A673 (cell line): ENCODE results near the gene OR9A2. TPM values are rescaled to one million over a fixed set of nuclear protein-coding genes. Genes with fewer than 3 reads are reported as not detected.

Experiments
- BruUV-seq: library from RNA; stranded (reverse); fragments of 400-500 nt; replicated peaks from 2 replicates; lab custom pipeline; 2021; lab: Mats Ljungman, UMichigan
- CTCF ChIA-PET: fragments of 300-600 bp; sonication (Branson Sonifier 250); formaldehyde crosslinking; loops from one replicate; lab custom pipeline; 2022; ENCODE audit warnings: antibody characterized with exemption; lab: Charles Lee
- POLR2A ChIA-PET: fragments of 300-600 bp; sonication (Branson Sonifier 250); formaldehyde crosslinking; loops from one replicate; lab custom pipeline; 2022; ENCODE audit warnings: antibody characterized with exemption; ENCODE audit not compliant: low non-redundant PET; lab: Charles Lee
- DNase-seq: peaks from one replicate; pipeline ENCODE4 v3.0.0-alpha.2; 2015; ENCODE audit warnings: low spot score
- H3K27ac ChIP-seq: fragments of 200-600 bp; sonication (generic); 2 replicates; pipeline ENCODE4 v1.5.1; 2016; ENCODE audit warnings: mixed run types, low read depth, mild to moderate bottlenecking, mixed read lengths, antibody characterized with exemption, low read length; ENCODE audit not compliant: poor library complexity, severe bottlenecking
- H3K27me3 ChIP-seq: fragments of 200-600 bp; sonication (generic); replicated peaks from 2 replicates; pipeline ENCODE4 v1.6.1; 2017; ENCODE audit warnings: mixed run types, low read depth, mild to moderate bottlenecking, mixed read lengths, antibody characterized with exemption, low read length; ENCODE audit not compliant: insufficient read depth, poor library complexity
- H3K36me3 ChIP-seq: fragments of 200-600 bp; sonication (generic); 2 replicates; pipeline ENCODE4 v1.6.1; 2016; ENCODE audit warnings: mixed run types, mild to moderate bottlenecking, mixed read lengths, antibody characterized with exemption, low read length; ENCODE audit not compliant: insufficient read depth, poor library complexity, severe bottlenecking
- H3K4me1 ChIP-seq: fragments of 200-600 bp; sonication (generic); 2 replicates; pipeline ENCODE4 v1.6.1; 2017; ENCODE audit warnings: mixed run types, mild to moderate bottlenecking, mixed read lengths, antibody characterized with exemption, low read length; ENCODE audit not compliant: insufficient read depth, poor library complexity, severe bottlenecking
- H3K4me3 ChIP-seq: fragments of 200-600 bp; sonication (generic); 2 replicates; pipeline ENCODE4 v1.5.1; 2016; ENCODE audit warnings: low read depth, mixed run types, mild to moderate bottlenecking, mixed read lengths, low read length; ENCODE audit not compliant: poor library complexity, severe bottlenecking
- H3K9me3 ChIP-seq: fragments of 200-600 bp; sonication (generic); 2 replicates; pipeline ENCODE4 v1.6.1; 2016; ENCODE audit warnings: mixed run types, low read depth, mild to moderate bottlenecking, mixed read lengths, antibody characterized with exemption, low read length; ENCODE audit not compliant: poor library complexity, severe bottlenecking
- CTCF ChIP-seq: fragments of 300-800, 200-600 bp; sonication (generic); conservative IDR thresholded peaks from 2 replicates; pipeline ENCODE4 v1.5.1; 2017; ENCODE audit warnings: low read depth, mild to moderate bottlenecking, antibody characterized with exemption, low read length, moderate library complexity, mixed read lengths
- EZH2 ChIP-seq: fragments of 200-600 bp; sonication (generic); IDR thresholded peaks from 2 replicates; pipeline ENCODE4 v1.6.1; 2017; ENCODE audit warnings: borderline replicate concordance, low read depth, mild to moderate bottlenecking, mixed read lengths, antibody characterized with exemption, low read length; ENCODE audit not compliant: poor library complexity, severe bottlenecking
- intact Hi-C: fragments of 100-400 bp; cut with micrococcal nuclease; formaldehyde crosslinking; loops from one replicate; pipeline ENCODE4 v1.10.0; 2022; ENCODE audit not compliant: unreplicated experiment
- total RNA-seq: library from RNA; stranded (reverse); gene quantifications from 2 replicates; pipeline ENCODE4 v1.2.3, GENCODE V29; 2021

The OR9A2 gene
- total RNA-seq, 1 experiment from 2014 or later, result not detected

- no peaks in the 10 kb centered on the region for H3K36me3 ChIP-seq
- intact Hi-C loops, result no loop called here
- no peak overlapping the region for H3K27ac ChIP-seq
- peaks cover 7% of the 10 kb centered on the region for H3K4me1 ChIP-seq
- no TSS peak for BruUV-seq
- no peaks in the 10 kb centered on the region for H3K27me3 ChIP-seq
- H3K4me3 ChIP-seq, result no peak overlapping the region
- POLR2A ChIA-PET, result no interaction called here
- CTCF ChIA-PET, result no interaction called here
- DNase-seq, result peak; percentile 30
- TF ChIP-seq CTCF (no peak), EZH2 (no peak)
- no peaks in the 10 kb centered on the region for H3K9me3 ChIP-seq
Observed at GRCh38 chr7:143047326-143047725, 20.4 kb upstream of the OR9A2 start.

GRCh38 chr7:143046426-143046851, 19.5 kb upstream of the OR9A2 start:
- H3K4me3 ChIP-seq, result no peak overlapping the region
- H3K9me3 ChIP-seq, result no peaks in the 10 kb centered on the region
- H3K36me3 ChIP-seq, result no peaks in the 10 kb centered on the region
- ChIA-PET CTCF (no interaction called here), POLR2A (no interaction called here)
- BruUV-seq, result no TSS peak
- H3K27ac ChIP-seq, result no peak overlapping the region
- peaks cover 7% of the 10 kb centered on the region for H3K4me1 ChIP-seq
- H3K27me3 ChIP-seq, result no peaks in the 10 kb centered on the region
- TF ChIP-seq CTCF (no peak), EZH2 (no peak)
- no peak for DNase-seq
- intact Hi-C loops, result no loop called here

- H3K27ac ChIP-seq, result no peak overlapping the region
- no peak for TF ChIP-seq CTCF
- TF ChIP-seq EZH2, result no peak
- H3K4me1 ChIP-seq, result no peaks in the 10 kb centered on the region
- H3K9me3 ChIP-seq, result no peaks in the 10 kb centered on the region
- DNase-seq, result no peak
- ChIA-PET POLR2A (no interaction called here), CTCF (no interaction called here)
- peaks cover 6% of the 10 kb centered on the region for H3K27me3 ChIP-seq
- intact Hi-C loops, result no loop called here
- no peaks in the 10 kb centered on the region for H3K36me3 ChIP-seq
- H3K4me3 ChIP-seq, result no peak overlapping the region
- BruUV-seq, result no TSS peak
Observed at GRCh38 chr7:143043391-143043790, 16.5 kb upstream of the OR9A2 start.
